NCI-H2029 (cell line): ENCODE results near the gene MARCO.
"Not testable (repeated sequence)": the region's sequence is repeated elsewhere in the genome, so short reads cannot be mapped to it uniquely, and the experiment has no call there.

Experiments used
- DNase-seq: peaks from one replicate; lab custom pipeline; 2025; lab: John Stamatoyannopoulos, UW

Gene MARCO

GRCh38 chr2:119005051-119005450 lies 63.1 kb downstream of the MARCO start:
- no peak for DNase-seq

GRCh38 chr2:119005555-119005954 lies 63.6 kb downstream of the MARCO start:
- DNase-seq = no peak

- no peak for DNase-seq
Observed at GRCh38 chr2:119006441-119006840, 64.4 kb downstream of the MARCO start.

- DNase-seq = no peak
Observed at GRCh38 chr2:119008108-119008507, 66.1 kb downstream of the MARCO start.

- DNase-seq = no peak
Observed at GRCh38 chr2:119009110-119009509, 67.1 kb downstream of the MARCO start.

- DNase-seq = no peak
Observed at GRCh38 chr2:119010336-119010735, 68.3 kb downstream of the MARCO start.

- DNase-seq = no peak
Observed at GRCh38 chr2:119011162-119011909, 69.3 kb downstream of the MARCO start.

- DNase-seq = no peak
Observed at GRCh38 chr2:119011910-119012209, 69.9 kb downstream of the MARCO start.

- DNase-seq = no peak
Observed at GRCh38 chr2:119012345-119013301, 70.6 kb downstream of the MARCO start.

GRCh38 chr2:119013671-119014070 lies 71.7 kb downstream of the MARCO start:
- no peak for DNase-seq

- DNase-seq = no peak
Observed at GRCh38 chr2:119015845-119016244, 73.9 kb downstream of the MARCO start.

- DNase-seq = no peak
Observed at GRCh38 chr2:119019521-119019920, 77.5 kb downstream of the MARCO start.

GRCh38 chr2:119022678-119023077 lies 80.7 kb downstream of the MARCO start:
- no peak for DNase-seq

- DNase-seq = no peak
Observed at GRCh38 chr2:119023534-119023933, 81.5 kb downstream of the MARCO start.

GRCh38 chr2:119024152-119024551 lies 82.2 kb downstream of the MARCO start:
- no peak for DNase-seq

- no peak for DNase-seq
Observed at GRCh38 chr2:119024568-119024967, 82.6 kb downstream of the MARCO start.

GRCh38 chr2:119025013-119025412 lies 83.0 kb downstream of the MARCO start:
- no peak for DNase-seq

- no peak for DNase-seq
Observed at GRCh38 chr2:119025762-119026351, 83.9 kb downstream of the MARCO start.

- no peak for DNase-seq
Observed at GRCh38 chr2:119026890-119027289, 84.9 kb downstream of the MARCO start.

- DNase-seq = no peak
Observed at GRCh38 chr2:119028327-119029174, 86.6 kb downstream of the MARCO start.

- DNase-seq = no peak
Observed at GRCh38 chr2:119029297-119029696, 87.3 kb downstream of the MARCO start.

GRCh38 chr2:119037922-119038321 lies 95.9 kb downstream of the MARCO start:
- DNase-seq = not testable (repeated sequence)
